Spinal cord (tissue), 10 donors: ENCODE data around the gene LAMB3. TPM values are rescaled to one million over a fixed set of nuclear protein-coding genes. Genes with fewer than 3 reads are reported as not detected.

ENCODE experiments used
- DNase-seq, 6 donors: peaks; one replicate each; pipeline versions ENCODE4 v3.0.0 to v3.0.0-alpha.2; 2013 to 2015; ENCODE audit warnings: low spot score in 6 of 6, low read depth in 4 of 6
- H3K27ac ChIP-seq: one replicate; pipeline ENCODE4 v1.5.1; 2013; ENCODE audit warnings: low read depth, low read length, control low read depth
- H3K27me3 ChIP-seq: one replicate; pipeline ENCODE4 v1.6.1; 2013; ENCODE audit warnings: low read length; ENCODE audit not compliant: control insufficient read depth, insufficient read depth
- H3K36me3 ChIP-seq: one replicate; pipeline ENCODE4 v1.6.1; 2013; ENCODE audit warnings: low read length; ENCODE audit not compliant: control insufficient read depth, insufficient read depth
- H3K4me1 ChIP-seq: one replicate; pipeline ENCODE4 v1.6.1; 2013; ENCODE audit warnings: low read length; ENCODE audit not compliant: control insufficient read depth, insufficient read depth
- H3K4me3 ChIP-seq: one replicate; pipeline ENCODE4 v1.5.1; 2013; ENCODE audit warnings: low read depth, low read length, control low read depth
- H3K9me3 ChIP-seq: one replicate; pipeline ENCODE4 v1.6.1; 2013; ENCODE audit warnings: low read length; ENCODE audit not compliant: control insufficient read depth, insufficient read depth
- WGBS: methylation state at CpG from one replicate; pipeline ENCODE4 v1.1.5; 2013; ENCODE audit warnings: missing lambda C conversion rate; ENCODE audit not compliant: insufficient coverage; 5-methylcytosine and 5-hydroxymethylcytosine counted together
- polyA plus RNA-seq, 2 donors: library from polyadenylated mRNA; unstranded; fragments of 120-200 nt; gene quantifications; one replicate each; pipeline ENCODE4 v1.2.1, GENCODE V29; 2013; ENCODE audit not compliant: insufficient read length in 2 of 2
- total RNA-seq, 2 donors: library from RNA; depleted of rRNA in 1 of 2; stranded (reverse); fragments of 120-200 nt in 1 of 2; fragments of >200 nt in 1 of 2; gene quantifications; one replicate each; pipeline versions ENCODE4 v1.2.3 to v1.2.4, GENCODE V29; 2013 to 2014
- donor health status: healthy.

The LAMB3 gene
- total and polyA plus RNA-seq, 4 donors: 0.89 to 6.0 (median 2.7) TPM

DNA sequence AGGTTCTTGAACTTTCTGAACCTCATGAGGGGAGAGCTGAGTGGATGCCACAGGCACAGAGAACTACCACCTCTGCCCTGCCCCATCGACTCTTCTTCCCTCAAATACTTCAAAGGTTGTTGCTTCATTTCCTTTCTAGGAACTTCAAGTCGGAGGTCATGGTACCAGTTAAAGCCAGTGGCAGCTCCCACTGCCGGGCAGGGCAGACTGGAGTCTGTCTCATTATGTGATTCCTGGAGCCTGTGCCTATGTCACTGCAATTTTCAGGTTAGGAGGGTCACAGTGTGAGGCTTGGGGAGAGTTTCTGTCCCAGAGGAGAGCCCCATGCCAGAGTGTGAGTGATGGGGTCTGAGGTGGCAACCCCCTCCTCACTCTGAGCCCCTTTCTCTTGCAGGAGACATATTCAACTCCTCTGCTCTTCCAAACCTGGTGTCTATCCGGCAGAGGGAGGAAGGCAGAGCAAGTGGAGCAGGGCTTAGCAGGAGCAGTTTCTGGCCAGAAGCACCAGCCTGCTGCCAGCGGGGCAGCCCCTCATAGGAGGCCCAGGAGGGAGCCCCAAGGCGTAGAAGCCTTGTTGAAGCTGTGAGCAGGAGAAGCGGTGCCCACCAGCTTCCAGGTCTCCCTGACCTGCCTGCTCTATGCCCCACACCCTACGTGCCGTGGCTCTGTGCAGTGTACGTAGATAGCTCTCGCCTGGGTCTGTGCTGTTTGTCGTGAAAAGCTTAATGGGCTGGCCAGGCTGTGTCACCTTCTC lies 39.4 kb downstream of the LAMB3 start:
- Histone ChIP-seq H3K36me3 (peaks cover 21% of the 10 kb centered on the region), H3K4me3 (no peak overlapping the region), H3K27ac (no peak overlapping the region), H3K9me3 (no peaks in the 10 kb centered on the region), H3K4me1 (no peaks in the 10 kb centered on the region), H3K27me3 (no peaks in the 10 kb centered on the region)
- DNase-seq: no peak
- 90% methylated on average over 12 of the region's 12 CpGs for WGBS

DNA sequence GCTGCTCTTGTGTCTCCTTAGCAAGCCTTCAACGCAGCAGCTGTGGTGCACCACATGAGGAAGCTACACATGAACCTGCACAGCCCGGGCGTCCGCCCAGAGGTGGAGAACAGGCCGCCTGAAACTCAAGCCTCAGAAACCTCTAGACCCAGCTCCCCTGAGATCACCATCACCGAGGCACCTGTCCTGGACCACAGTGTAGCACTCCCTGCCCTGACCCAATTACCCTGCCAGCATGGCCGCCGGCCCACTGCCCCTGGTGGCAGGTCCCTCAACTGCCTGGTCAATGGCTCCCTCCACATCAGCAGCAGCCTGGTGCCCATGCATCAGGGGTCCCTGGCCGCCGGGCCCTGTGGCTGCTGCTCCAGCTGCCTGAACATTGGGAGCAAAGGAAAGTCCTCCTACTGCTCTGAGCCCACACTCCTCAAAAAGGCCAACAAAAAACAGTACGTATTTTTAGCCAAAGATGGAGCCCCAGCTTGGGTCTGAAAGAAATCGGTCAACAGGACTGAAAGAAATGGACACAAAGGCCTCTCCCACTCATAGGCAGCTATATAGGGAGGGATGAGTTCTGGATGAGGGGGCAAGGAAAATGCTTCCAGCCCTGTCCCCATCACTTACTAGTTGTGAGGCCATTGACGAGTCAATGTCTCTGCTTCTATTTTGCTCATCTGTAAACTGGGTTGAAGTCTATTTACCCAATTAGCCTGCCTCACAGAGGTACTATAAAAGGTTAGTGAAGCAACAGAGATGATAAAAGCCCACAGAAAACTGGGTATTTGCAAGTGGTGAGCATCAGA lies 40.3 kb downstream of the LAMB3 start:
- no peak for DNase-seq
- Histone ChIP-seq H3K9me3 (no peaks in the 10 kb centered on the region), H3K27ac (no peak overlapping the region), H3K4me1 (no peaks in the 10 kb centered on the region), H3K4me3 (no peak overlapping the region), H3K27me3 (no peaks in the 10 kb centered on the region), H3K36me3 (peaks cover 22% of the 10 kb centered on the region)
- WGBS: 97% methylated on average over 10 of the region's 13 CpGs

- H3K27me3 ChIP-seq: no peaks in the 10 kb centered on the region
- peaks cover 24% of the 10 kb centered on the region for H3K36me3 ChIP-seq
- H3K9me3 ChIP-seq: no peaks in the 10 kb centered on the region
- WGBS: 93% methylated on average over 3 of the region's 3 CpGs
- no peak overlapping the region for H3K27ac ChIP-seq
- no peak for DNase-seq
- no peaks in the 10 kb centered on the region for H3K4me1 ChIP-seq
- no peak overlapping the region for H3K4me3 ChIP-seq
These were observed 41.7 kb downstream of the LAMB3 start for GRCh38 chr1:209610631-209610905.

DNA sequence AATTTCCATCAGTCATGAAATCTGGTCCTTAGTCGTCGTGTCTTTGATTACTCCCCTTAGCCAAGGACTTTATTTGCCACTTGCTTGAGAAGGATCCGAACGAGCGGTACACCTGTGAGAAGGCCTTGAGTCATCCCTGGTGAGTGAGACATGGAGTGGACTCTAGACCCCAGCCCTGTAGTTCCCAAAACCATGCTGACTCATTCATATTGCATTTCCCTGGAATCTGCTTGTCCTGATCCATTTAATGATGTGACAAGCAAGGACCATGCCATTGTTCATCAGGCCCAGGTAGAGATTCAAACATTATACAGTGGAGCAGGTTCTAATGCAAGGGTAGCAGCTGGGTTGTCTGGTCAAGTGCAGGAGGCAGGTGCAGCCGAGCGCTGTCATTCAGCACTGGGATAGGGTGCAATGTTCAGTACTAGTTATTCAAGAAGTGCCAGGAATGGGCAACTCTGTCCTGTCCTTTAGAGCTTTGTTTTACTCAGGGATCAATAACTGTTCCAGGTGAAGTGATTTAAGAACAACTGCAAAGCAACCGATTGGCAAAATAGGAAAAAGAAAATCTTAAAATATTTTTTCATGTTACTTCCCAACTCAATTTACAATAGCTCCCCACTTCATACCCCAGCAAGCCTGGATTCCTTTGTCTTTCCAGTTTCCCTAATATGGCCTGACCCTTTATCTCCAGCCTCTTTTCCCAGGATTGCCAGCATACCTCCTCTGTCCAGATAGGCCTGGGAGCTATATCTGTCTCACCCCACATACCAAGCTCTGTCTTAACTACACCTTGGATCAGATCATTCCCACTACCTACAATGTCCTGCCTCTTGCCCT lies 42.2 kb downstream of the LAMB3 start:
- Histone ChIP-seq H3K27ac (no peak overlapping the region), H3K9me3 (no peaks in the 10 kb centered on the region), H3K4me3 (no peak overlapping the region), H3K36me3 (peaks cover 20% of the 10 kb centered on the region), H3K4me1 (no peaks in the 10 kb centered on the region), H3K27me3 (no peaks in the 10 kb centered on the region)
- DNase-seq: no peak
- 99% methylated on average over 7 of the region's 8 CpGs for WGBS

DNA sequence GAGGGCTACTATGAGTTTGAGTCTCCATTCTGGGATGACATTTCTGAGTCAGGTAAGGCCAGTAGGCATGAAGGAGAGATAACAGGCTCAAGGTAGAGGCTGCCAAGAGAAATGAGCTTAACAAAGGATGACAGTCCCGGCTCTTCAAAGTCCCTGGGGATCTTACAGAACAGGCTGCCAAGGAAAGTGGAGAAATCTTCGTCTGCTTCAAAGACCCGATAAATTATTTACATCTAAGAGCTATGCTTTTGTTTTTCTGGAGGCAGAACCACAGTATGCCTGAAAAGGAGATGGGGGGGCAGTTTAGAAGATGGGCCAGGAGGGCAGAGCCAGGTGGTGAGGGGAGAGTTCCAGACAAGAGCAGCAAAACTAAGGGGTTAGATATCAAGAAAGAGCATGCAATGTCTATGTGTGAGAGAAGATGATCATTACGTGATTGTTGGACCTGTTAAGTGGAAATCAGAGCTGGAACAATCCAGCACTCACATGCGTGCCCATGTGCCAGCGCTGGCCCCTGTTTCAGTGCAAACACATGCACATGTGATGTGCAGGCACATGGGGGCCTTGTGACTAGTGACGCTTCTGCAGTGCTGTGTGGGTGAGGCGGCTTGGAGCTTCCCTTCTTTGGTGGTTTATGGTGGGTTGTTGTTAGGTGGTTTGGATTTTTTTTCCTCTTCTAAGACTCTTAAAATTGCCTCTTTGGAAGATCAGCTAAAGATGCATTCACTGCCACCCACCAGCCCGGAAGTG lies 43.0 kb downstream of the LAMB3 start:
- Histone ChIP-seq H3K27ac (no peak overlapping the region), H3K4me1 (no peaks in the 10 kb centered on the region), H3K36me3 (peaks cover 17% of the 10 kb centered on the region), H3K9me3 (no peaks in the 10 kb centered on the region), H3K4me3 (no peak overlapping the region), H3K27me3 (no peaks in the 10 kb centered on the region)
- DNase-seq: no peak
- 86% methylated on average over 4 of the region's 9 CpGs for WGBS

DNA sequence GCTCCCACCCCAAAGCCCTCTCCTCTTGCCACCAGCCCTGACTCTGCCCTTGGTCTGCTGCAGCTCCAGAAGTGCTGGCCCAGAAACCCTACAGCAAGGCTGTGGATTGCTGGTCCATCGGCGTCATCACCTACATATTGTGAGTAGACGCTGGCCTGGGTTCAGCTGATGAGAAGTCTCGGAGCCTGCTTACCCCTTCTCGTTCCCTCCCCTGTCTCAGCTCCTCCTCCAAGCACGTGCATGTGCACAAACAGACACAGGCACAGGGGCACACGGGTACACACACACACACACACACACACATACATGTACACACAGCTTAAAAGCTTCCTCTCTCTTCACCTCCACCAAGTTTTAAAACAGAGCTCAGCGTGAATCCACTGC lies 44.4 kb downstream of the LAMB3 start:
- Histone ChIP-seq H3K27ac (no peak overlapping the region), H3K4me1 (no peaks in the 10 kb centered on the region), H3K9me3 (no peaks in the 10 kb centered on the region), H3K36me3 (peaks cover 23% of the 10 kb centered on the region), H3K4me3 (no peak overlapping the region), H3K27me3 (no peaks in the 10 kb centered on the region)
- 83% methylated on average over 8 of the region's 8 CpGs for WGBS
- no peak for DNase-seq

- DNase-seq: no peak
- Histone ChIP-seq H3K36me3 (peaks cover 23% of the 10 kb centered on the region), H3K27me3 (no peaks in the 10 kb centered on the region), H3K27ac (no peak overlapping the region), H3K4me1 (no peaks in the 10 kb centered on the region), H3K4me3 (no peak overlapping the region), H3K9me3 (no peaks in the 10 kb centered on the region)
- 50% methylated on average over 1 of the region's 1 CpG for WGBS
These were observed 45.0 kb downstream of the LAMB3 start for GRCh38 chr1:209607102-209607794.

DNA sequence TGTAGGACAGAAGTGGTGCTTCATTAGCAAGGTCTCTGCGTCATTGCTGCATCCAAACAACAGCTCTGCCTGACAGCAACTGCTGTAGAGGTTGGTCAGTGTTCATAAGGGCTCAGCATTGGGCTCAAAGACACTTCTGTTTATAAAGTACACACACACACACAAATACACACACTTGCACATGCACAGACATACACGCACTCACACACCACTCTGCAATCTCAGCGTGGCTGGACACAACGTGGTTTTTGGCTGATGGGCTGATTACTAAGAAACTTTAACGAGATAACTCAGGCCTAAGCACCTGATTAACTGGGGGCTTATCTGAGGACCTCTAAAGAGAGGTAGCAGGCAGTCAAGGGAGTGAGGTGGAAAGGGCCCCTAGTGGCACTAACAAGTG lies 48.3 kb downstream of the LAMB3 start:
- Histone ChIP-seq H3K36me3 (peaks cover 14% of the 10 kb centered on the region), H3K9me3 (no peaks in the 10 kb centered on the region), H3K4me3 (no peak overlapping the region), H3K4me1 (no peaks in the 10 kb centered on the region), H3K27me3 (no peaks in the 10 kb centered on the region), H3K27ac (no peak overlapping the region)
- DNase-seq: no peak
- WGBS: 89% methylated on average over 4 of the region's 5 CpGs
